CD4-positive, alpha-beta T cell treated with Interleukin-17A for 1 hour (primary cell): ENCODE results near the gene RFPL1.
"Not testable (repeated sequence)": the region's sequence is repeated elsewhere in the genome, so short reads cannot be mapped to it uniquely, and the experiment has no call there.

ENCODE experiments used
- DNase-seq: peaks from one replicate; pipeline ENCODE4 v3.0.0-alpha.2; 2020

Gene RFPL1

DNA sequence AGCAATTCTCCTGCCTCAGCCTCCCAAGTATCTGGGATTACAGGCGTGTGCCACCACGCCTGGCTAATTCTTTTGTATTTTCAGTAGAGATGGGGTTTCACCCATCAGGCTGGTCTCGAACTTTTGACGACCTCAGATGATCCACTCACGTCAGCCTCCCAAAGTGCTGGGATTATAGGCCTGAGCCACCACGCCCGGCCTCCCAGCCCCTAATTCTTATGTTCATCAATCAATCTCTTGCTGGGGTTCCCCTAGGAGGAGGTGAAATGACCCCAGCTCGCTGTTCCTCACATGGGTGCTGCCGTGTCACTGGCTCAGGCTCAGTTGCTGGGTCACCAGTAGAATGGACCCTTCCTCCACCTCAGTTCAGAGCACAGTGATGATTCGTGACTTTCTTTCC lies at the start of gene RFPL1:
RFPL1 (plus strand) TSS at position 301 of the 400 bp plus-strand sequence.
- DNase-seq: not testable (repeated sequence)

DNA sequence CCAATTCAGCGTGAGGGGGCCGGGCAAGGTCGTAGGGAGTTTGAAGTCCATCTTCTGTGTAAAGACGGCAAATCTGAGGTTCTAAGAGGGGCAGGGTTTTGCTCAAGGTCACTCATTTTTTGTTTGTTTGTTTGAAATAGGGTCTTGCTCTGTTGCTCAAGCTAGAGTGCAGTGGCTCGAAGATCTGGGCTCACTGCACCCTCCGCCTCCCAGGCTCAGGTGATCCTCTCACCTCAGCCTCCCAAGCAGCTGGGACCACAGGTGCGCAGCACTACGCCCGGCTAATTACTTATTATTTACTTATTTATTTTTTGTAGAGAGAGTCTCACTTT lies 49.7 kb upstream of the RFPL1 start:
- DNase-seq: no peak

DNA sequence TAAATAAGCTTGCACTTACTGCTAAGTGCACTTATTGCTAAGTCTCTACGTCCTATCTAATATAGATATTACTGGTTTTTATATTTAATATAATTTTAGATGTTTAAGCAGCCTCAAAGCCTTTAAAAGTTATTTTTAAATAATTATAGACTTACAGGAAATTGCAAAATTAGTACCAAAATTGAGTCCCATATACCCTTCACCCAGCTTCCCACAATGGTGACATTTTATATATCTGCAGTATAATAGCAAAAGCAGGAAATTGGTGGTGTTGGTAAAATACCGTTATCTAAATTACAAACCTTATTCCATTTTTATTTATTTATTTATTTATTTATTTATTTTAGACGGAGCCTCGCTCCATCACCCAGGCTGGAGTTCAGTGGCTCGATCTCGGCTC lies 48.1 kb upstream of the RFPL1 start:
- no peak for DNase-seq

DNA sequence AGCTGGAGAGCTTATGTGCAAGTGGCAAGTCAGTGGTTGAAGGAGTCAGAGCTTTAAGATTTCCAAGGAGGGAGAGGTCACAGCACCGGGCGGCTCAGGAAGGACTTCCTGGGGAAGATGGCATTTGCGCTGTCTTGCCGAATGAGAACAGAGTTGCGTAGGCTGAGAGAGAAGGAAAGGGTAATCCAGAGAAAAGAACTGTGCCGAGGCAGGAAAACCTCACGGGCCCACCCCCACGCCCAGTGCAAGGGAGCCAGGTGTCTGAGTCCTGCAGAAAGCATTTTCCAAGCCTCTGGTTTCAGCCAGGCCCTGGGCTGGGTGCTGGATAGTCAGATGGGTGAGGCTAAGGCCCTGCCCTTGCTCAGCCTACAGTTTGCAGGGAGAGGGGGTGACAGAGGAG lies 46.8 kb upstream of the RFPL1 start:
- no peak for DNase-seq

DNA sequence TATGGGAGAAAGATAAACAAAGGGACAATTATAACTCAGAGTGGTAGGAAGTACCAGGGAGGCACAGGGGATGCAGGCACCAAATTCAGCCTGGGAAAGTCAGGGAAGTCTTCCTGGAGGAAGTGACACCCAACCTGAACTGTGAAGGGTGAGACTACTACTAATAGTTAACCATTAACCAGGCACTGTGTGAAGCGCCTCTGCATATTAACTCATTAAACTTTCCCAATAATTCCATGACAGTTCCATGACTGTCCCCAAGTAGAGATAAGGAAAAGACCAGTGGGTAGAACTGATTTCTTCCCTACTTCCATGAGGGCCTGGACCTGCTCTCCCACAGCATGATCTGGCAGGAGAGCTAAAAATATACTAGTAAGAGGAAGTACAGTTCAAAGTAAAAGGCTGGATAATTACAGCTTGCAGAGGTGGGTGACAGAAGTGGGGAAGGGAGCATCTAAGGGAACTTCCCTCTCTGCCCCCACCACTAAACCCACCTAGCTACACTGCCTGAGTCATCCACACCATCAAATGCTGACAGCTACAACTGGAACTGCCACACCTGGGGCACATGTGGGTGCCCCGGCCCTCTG lies 45.3 kb upstream of the RFPL1 start:
- DNase-seq: no peak

DNA sequence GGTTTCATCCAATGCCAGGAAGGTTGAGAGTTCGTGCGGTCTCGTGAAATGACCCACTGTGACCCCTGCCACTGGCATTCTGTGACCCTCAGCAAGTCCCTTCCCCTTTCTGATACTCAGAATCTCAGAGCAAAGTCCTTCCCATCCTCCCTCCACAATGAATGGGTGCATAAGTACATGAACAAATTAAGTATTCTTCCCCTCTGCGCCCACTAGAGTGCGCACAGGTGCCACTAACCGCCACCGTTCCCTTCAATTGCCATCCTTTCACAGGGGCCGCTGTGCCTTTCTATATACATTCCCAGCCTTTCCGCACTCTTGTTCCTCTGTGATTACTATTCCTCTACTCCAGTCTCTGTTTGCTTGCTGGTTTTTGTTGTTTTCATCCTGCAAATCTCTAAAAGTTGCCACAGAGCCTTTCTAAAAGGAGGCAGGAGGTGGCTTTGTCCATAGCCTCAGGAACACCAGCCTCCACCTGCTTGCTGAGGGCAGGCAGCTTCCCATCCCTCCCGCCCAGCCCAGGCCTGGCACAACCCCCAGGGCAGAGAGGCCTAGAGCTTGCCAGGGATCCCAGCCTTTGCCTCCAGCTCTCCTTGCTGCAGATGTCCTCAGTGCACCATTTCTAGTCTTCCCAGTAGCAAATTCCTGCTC lies 43.3 kb upstream of the RFPL1 start:
- DNase-seq: peak; percentile 75

DNA sequence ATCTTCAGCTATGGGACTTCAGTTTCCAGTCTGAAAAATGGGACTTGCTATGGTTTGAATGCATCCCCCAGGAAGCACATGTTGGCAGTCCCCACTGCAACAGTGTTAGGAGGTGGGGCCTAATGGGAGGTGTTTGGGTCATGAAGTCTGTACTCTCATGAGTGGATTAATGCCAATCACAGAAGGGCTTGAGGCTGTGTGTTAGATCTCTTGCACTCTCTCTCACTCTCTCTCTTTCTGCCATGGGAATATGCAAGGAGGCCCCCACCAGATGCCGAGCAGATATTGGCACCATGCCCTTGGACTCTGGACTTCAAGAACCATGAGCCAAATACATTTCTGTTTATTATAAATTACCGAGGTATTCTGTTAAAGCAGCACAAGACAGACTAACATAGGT lies 42.3 kb upstream of the RFPL1 start:
- DNase-seq: no peak

DNA sequence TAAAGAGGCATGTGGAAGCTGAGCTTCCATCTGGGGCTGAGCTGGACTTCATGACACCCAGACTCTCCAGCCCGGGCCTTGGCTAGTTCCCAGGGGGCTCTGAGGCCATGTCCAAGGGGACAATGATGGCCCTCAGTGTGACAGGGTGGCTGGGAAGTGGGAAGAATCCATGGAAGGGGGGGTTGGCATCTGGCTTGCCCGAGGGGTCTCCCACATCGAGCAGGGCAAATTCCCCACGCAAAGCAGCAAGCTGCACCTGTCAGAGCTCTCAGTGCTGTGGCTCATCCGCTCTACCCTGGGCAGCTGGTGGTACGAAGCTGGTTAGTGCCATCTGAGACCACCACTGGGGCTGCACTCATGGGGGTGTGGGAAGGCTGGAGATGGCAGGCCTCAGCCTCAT lies 40.6 kb upstream of the RFPL1 start:
- no peak for DNase-seq

DNA sequence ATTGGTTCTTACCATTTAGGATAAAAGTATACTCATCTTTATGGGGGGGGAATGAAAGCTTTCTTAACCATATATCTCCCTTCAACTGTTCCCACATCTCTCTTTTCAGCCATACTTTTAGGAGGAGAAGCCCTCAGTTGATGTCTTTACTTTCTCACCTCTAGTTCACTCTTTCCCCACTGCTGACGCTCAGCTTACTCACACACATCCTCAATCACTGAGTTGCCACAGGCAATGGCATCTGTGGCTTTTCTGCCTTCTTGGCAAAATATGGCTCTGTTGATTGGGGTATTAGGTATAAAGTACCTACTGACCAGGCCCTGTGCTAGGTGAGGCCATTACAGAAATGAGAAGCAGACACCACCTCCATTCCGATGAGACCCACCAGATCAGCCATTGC lies 37.8 kb upstream of the RFPL1 start:
- no peak for DNase-seq

DNA sequence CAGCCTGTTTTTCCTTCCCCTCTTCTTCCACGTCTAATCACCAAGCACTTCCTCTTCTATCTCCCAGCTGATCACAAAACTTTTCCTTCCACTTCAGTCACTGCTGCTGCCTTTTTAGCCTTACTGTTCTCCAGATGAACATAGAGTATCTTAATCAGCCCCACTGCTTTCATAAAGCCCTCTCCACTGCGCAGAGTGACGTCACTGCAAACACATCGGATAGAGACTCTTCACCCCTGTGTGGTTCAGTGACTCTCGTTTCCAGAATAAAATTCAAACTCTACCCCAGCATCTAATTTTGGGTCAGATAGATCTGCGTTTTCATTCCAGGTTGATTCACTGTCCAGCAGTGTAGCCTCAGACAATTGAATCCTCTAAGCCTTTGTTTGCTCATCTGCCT lies 36.8 kb upstream of the RFPL1 start:
- not testable (repeated sequence) for DNase-seq

DNA sequence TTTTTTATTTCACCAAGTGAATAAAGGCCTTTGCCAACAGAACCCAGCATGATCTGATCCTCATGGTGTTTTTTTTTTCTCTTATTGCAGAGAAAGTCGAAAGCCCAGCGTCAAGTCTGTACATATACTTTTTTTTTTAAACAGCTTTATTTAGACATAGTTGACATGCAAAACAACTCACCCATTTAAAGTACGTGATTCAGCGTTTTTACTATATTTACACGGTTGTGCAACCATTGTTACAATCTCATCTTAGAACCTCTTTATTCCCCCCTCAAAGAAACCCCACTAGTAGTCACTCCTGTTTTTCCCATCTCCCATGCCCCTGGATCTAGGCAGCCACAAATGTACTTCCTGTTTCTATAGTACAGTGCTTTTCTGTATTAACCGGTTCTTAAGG lies 29.4 kb upstream of the RFPL1 start:
- DNase-seq: no peak

DNA sequence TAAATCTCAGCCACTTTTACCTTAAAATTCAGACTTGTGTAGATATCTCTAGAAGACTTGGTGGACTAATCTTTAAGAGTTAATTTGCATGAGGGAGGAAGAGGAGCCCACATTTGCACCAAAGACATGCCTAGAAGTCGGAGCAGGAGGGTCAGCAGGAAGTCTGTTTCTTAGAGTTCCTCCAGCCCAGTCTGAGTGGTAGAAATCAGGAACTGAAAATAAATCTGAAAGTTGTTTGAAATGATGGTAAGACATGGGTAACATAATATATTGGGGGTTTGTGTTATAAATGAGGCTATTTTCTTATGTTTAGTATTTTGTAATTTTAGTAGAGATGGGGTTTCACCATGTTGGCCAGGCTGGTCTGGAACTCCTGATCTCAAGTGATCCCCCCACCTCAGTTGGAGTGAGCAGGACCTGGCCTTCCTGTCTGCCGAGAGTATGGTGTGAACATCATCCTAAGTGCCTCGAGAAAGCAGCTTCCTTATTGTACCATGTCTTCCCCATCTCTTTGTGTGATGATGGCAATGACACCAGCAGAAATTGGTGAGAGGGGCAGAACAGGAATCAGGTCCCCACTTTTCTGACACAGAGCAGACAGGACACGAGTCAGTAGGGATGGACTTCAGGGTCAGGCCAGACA lies 26.7 kb upstream of the RFPL1 start:
- DNase-seq: not testable (repeated sequence)

DNA sequence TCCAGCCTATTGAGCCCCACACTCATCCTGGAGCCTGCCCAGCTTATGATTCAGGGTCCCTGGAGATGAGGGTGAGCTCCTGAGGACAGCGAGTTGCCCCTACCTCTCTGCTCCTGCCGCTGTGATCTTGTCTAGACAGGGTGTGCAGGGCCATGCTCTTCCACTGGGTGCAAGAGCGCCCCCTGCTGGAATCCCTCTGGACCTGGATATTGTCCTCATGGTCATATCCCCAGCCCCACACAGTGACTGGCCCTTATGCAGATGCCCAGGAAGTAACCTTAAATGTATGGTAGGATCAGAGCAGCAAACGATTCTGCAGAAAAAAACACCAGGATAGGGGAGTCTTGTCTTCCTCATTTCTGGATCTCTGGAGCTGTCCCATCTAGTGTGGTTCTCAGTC lies 25.6 kb upstream of the RFPL1 start:
- DNase-seq: peak; percentile 36

DNA sequence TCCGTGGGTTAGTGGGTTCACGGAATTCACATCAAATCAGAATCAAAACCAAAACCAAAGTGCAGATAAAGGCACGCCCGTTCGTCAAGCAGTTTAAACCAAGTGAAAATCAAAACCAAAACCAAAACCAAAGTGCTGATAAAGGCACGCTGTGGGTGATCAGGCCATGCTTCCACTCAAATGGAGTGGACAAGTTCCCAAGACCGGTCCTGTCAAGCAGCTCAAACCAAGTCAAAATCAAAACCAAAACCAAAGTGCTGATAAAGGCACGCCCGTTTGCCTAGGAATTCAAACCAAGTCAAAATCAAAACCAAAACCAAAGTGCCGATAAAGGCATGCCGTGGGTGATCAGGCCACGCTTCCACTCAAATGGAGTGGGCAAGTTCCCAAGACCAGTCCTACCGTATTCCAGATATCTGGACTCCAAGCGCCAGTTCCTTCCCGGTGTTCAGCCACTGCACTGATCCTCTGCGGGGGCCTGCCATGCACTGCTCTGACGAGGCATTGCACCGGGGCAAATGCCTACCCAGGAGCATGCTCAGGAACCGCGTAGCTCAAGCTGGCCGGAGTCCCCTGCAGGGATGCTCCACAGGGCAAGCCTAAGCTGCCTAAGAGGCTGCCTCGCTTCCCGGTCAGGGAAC lies 23.3 kb upstream of the RFPL1 start:
- DNase-seq: peak; percentile 83

DNA sequence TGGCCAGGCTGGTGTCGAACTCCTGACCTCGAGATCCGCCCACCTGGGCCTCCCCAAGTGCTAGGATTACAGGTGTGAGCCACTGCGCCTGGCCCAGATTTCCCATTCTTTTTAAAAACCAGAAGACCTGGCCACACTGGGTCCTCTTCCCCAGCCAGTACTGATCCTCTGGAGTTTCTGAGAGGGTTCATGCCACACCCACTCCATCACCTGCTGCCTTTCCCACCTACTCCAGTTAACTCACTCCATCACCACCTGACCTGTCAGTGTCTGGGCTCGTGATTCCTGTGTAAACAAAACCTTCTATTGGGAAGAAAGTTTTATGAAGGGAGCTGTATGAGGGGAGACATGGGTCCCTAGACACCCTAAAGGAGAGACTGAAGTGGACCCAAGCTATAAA lies 19.7 kb upstream of the RFPL1 start:
- DNase-seq: not testable (repeated sequence)

DNA sequence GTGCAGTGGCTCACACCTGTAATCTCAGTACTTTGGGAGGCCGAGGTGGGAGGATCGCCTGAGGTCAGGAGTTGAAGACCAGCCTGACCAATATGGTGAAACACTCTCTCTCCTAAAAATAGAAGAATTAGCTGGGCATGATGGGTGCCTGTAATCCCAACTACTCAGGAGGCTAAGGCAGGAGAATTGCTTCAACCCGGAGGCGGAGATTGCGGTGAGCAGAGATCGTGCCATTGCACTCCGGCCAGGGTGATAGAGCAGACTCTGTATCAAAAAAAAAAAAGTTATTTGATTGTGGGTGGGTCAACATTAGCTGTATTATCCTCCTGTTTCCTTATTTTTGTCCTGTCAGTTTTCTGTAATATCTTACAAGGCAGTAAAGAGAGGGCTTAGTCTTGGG lies 11.9 kb upstream of the RFPL1 start:
- no peak for DNase-seq

DNA sequence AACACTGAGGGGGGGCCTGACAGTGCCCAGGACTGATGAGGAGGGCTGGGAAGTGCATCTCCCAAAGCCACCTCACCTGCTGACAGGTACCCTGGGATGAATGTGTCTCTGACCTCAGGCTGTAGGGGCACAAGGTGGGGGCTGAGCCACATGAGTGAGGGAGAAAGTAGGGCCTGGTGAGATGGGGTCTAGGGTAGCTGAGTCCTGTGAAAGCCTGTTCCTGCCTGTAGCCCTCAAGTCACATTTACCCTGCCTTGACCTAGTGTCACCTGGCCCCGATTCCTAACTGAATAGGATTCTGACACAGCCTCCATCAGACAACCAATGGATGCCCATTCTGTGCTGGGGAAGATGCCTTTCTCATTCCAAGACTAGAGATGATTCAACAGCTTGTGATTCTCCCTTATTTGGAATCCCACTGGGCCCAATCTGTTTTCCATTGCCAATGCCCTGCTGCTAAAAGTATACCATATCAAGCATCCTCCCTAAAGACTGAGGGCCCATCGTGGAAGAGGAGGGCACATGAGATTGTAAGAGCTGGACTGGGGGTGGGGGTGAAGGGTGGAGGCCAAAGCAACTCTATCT lies 11.1 kb upstream of the RFPL1 start:
- DNase-seq: no peak

DNA sequence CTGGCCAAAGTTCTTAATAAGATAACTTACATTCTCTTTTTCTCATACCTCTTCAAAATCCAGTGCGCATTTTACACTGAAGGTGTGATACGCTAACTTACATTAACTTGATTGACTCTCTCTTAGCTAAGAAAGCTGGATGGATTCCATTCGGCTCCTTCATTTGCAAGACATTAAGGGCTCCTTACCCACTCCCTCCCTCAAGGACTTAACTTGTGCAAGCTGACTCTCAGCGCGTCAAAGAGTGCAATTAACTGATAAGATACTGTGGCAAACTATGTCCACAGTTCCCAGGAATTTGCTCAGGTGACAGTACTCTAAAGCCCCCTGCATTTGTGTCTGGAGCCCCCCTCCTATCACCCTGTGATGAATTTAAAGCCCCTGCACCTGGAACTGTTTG lies 6.4 kb upstream of the RFPL1 start:
- DNase-seq: no peak

DNA sequence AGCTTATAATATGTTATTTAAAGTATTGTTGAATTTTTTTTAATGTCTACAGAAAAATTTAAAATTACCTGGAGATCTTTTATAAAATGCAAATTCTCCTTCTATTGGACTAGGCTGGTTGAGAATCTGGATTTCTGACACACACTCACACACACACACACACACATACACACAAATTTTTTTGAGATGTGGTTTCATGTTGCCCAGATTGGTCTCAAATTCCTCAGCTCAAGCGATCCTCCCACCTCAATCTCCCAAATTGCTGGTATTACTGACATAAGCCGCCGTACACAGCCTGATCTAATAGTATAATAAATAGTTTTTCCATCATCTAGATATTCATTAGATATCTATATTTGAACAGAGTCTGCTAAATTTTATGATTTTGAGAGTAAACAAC lies 4.5 kb upstream of the RFPL1 start:
- DNase-seq: no peak

DNA sequence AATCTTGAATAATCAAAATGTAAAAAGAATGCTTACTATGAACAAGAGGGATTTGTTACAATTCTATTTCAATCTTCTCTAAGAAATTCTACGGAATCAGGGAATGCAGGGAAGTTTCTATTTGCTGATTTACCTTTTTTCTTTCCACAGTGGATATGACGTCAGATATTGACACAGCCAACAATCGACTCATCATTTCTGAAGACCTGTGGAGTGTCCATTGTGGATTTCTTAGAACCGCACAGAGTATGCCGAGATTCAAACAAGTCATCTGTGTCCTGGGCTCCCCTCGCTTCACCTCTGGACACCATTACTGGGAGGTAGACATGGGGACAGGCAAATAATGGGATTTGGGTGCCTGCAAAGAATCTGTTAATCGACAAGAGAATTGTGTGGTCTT lies 4.1 kb upstream of the RFPL1 start:
- DNase-seq: no peak

DNA sequence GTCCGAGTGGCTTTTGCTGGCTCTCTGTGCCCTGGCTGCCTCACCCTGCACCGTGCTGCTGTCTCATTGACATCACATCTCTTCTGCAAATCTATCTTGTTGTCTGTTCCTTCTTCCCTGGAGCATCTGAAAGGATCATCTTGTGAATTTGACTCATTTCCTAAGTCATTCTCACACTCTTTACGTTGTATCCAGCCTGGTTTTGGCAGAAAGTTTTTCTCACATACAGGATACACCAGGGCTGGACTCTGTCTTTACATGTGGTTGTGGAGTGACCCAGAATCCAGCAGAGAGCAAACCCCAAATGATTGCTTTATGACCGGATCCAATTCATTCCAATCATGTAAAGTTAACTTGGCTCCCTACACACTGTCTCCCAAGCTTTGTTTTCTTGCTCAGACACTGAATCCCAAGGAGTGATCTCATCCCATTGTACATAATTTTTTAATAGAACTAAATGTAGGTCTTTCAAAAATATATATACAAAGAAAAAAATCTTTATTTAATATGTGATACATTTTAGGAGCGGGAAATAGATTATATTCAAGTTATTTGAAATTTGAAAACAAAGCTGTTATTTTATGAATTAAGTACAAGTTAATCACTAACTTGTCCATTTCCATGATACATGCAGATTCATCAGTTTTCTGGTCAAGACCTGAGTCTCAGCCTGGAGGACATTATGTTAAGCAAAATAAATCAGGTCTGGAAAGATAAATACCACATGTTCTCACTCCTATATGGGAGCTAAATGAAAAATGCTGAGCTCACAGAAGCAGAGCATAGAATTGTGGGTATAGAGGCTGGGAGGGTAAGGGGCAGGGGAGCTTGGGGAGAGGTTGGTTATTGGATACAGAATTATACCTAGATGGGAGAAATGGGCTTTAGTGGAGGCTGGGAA lies 2.9 kb upstream of the RFPL1 start:
- DNase-seq: no peak

DNA sequence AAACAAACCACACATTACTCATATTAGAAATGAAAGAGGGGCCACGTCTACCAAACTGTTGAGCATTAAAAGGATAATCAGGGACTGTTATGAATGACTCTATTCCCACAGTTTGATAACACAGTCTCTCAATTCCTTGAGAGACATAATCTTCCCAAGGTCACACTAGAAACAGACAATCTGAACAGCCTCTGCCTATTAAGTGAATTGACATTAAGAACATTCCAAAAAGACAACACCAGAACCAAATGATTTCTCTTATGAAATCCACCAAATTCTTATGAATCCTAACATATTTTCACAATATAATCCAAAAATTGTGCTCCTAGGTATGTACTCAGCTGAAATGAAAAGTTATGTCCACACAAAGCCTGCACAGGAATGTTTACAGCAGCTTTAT lies 4.6 kb downstream of the RFPL1 start:
- no peak for DNase-seq

DNA sequence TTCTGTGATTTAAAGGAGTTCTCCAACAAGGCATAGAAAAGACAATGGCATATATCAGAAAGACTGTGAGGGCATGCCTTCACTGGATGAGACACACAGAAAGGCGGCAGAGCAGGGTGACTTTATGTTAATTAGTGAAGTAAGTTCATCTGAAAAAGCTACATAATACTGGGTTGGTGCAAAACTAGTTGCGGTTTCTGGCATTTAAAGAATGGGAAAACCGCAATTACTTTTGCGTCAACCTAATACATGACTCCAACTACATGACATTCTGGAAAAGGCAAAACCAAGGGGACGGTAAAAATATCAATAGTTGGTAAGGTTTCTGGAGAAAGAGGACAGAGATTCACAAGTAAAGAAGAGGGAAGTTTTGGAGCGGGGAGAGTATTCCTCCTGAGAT lies 5.1 kb downstream of the RFPL1 start:
- DNase-seq: no peak
